Psoas muscle (tissue), 8 donors: ENCODE measurements around the gene SUMF1. TPM values are rescaled to one million over a fixed set of nuclear protein-coding genes. Genes with fewer than 3 reads are reported as not detected.
A peak's percentile ranks its signal among the peaks of the same experiment; 100 is the strongest.

Experiments
- ATAC-seq, 4 donors: fragments of 200-7000 bp; cut with Tn5 transposase; one replicate each; pipeline ENCODE4 v1.9.1; 2020; ENCODE audit warnings: moderate library complexity in 3 of 4, mild to moderate bottlenecking in 2 of 4
- DNase-seq, 2 donors: peaks; one replicate each; pipeline ENCODE4 v3.0.0-alpha.2; 2020
- H3K27ac ChIP-seq: fragments of 200-600 bp; one replicate; pipeline ENCODE4 v1.8.0; 2022
- H3K27me3 ChIP-seq, 3 donors: fragments of 200-600 bp in 1 of 3; one replicate each; pipeline versions ENCODE4 v1.6.1 to v1.8.0; 2013 to 2022; ENCODE audit warnings: low read length in 2 of 3, mild to moderate bottlenecking in 2 of 3, moderate library complexity in 1 of 3; ENCODE audit not compliant: insufficient read depth in 3 of 3
- H3K36me3 ChIP-seq, 2 donors: fragments of 200-600 bp in 1 of 2; one replicate each; pipeline versions ENCODE4 v1.6.1 to v1.8.0; 2013 to 2022; ENCODE audit warnings: low read depth in 1 of 2, mild to moderate bottlenecking in 1 of 2, moderate library complexity in 1 of 2; ENCODE audit not compliant: insufficient read depth in 1 of 2
- H3K4me1 ChIP-seq: fragments of 200-600 bp; one replicate; pipeline ENCODE4 v1.8.0; 2022
- H3K4me3 ChIP-seq: fragments of 200-600 bp; one replicate; pipeline ENCODE4 v1.8.0; 2022; ENCODE audit warnings: mild to moderate bottlenecking
- H3K9me3 ChIP-seq: fragments of 200-600 bp; one replicate; pipeline ENCODE4 v1.8.0; 2022
- CTCF ChIP-seq: fragments of 200-600 bp; IDR thresholded peaks from one replicate; pipeline ENCODE4 v1.8.0; 2022; ENCODE audit warnings: antibody characterized with exemption
- WGBS, 3 donors: extraction: QIAGEN DNeasy Blood & Tissue Kit; methylation state at CpG; one replicate each; pipeline versions ENCODE4 v1.1.6 to v1.1.7; 2013; 5-methylcytosine and 5-hydroxymethylcytosine counted together
- intact Hi-C, 2 donors: fragments of 100-400 bp; cut with DNase I; formaldehyde crosslinking; loops; one replicate each; pipeline versions ENCODE4 v1.11.0 to v1.14.2; 2022
- polyA plus RNA-seq, 3 donors: library from polyadenylated mRNA; stranded (reverse); fragments of 200-250 nt; gene quantifications; one replicate each; pipeline ENCODE4 v1.2.3, GENCODE V29; 2013
- total RNA-seq, 4 donors: library from RNA; stranded (reverse); fragmentation: NEBNext Ultra II Directional in 2 of 4; extraction: Animal tissue kit (Norgen Biotek cat#: 25700) in 2 of 4; gene quantifications; one replicate each; pipeline versions ENCODE4 v1.2.1 to v1.2.4, GENCODE V29; 2021 to 2023
- donor health status: healthy with polysubstance abuse.
- donor health status: DM: no; HTN: no; CAD: no; lungs with moderate emphysema.
- donor health status: Bipolar disorder and iron deficiency.
- donor health status: healthy.
- donor health status: DM: yes; HTN: yes; CAD: no.
- donor health status: DM: no; HTN: no; CAD: no.
- donor health status: DM: no; HTN: no; CAD: no.
- donor health status: DM: yes; HTN: yes; CAD: no.

The SUMF1 gene
- total and polyA plus RNA-seq, 7 donors: 3.0 to 7.6 (median 5.0) TPM

GRCh38 chr3:4475804-4476203, 8.7 kb upstream of the SUMF1 start:
- intact Hi-C loops: no loop called here
- Histone ChIP-seq H3K4me3 (no peak overlapping the region), H3K27ac (no peak overlapping the region), H3K36me3 (no peaks in the 10 kb centered on the region), H3K9me3 (no peaks in the 10 kb centered on the region), H3K27me3 (no peaks in the 10 kb centered on the region), H3K4me1 (no peaks in the 10 kb centered on the region)
- no peak for ATAC-seq
- no peak for DNase-seq
- no peak for TF ChIP-seq CTCF

GRCh38 chr3:4474683-4475490, 7.8 kb upstream of the SUMF1 start:
- TF ChIP-seq CTCF: no peak
- no peak overlapping the region for H3K27ac ChIP-seq
- no peak overlapping the region for H3K4me3 ChIP-seq
- intact Hi-C loops: no loop called here
- no peaks in the 10 kb centered on the region for H3K4me1 ChIP-seq
- 42 to 51% (median 47%) methylated on average over 7 of the region's 7 CpGs for WGBS, 3 donors
- H3K36me3 ChIP-seq: no peaks in the 10 kb centered on the region
- no peaks in the 10 kb centered on the region for H3K27me3 ChIP-seq
- DNase-seq (no peak), ATAC-seq (peak in 3 of 4 donors; percentile 42 to 62 (median 43))
- H3K9me3 ChIP-seq: no peaks in the 10 kb centered on the region

GRCh38 chr3:4472766-4473165, 5.7 kb upstream of the SUMF1 start:
- Histone ChIP-seq H3K27me3 (no peaks in the 10 kb centered on the region), H3K4me3 (no peak overlapping the region), H3K36me3 (no peaks in the 10 kb centered on the region), H3K4me1 (no peaks in the 10 kb centered on the region), H3K9me3 (no peaks in the 10 kb centered on the region), H3K27ac (no peak overlapping the region)
- DNase-seq (no peak), ATAC-seq (no peak)
- intact Hi-C loops: no loop called here
- 81 to 83% (median 83%) methylated on average over 2 of the region's 2 CpGs for WGBS, 3 donors
- no peak for TF ChIP-seq CTCF

- WGBS, 3 donors: 87 to 99% (median 88%) methylated on average over 2 of the region's 2 CpGs
- intact Hi-C loops: no loop called here
Observed at GRCh38 chr3:4472312-4472711, 5.2 kb upstream of the SUMF1 start.

More at GRCh38 chr3:4472312-4472711, 5.2 kb upstream of the SUMF1 start:
- H3K27ac ChIP-seq: no peak overlapping the region
- no peak overlapping the region for H3K4me3 ChIP-seq
- TF ChIP-seq CTCF: no peak
- no peaks in the 10 kb centered on the region for H3K27me3 ChIP-seq
- DNase-seq (no peak), ATAC-seq (no peak)
- H3K9me3 ChIP-seq: no peaks in the 10 kb centered on the region
- no peaks in the 10 kb centered on the region for H3K4me1 ChIP-seq
- H3K36me3 ChIP-seq: no peaks in the 10 kb centered on the region
